Islet precursor cell (in vitro differentiated cells): Measurements from ENCODE around the gene GSK3B.

ENCODE experiments used
- DNase-seq: peaks from one replicate; pipeline ENCODE4 v3.0.0-alpha.2; 2018

GSK3B gene

GRCh38 chr3:120093911-120094775 lies at the start of gene GSK3B:
TSS of gene GSK3B (minus strand) at chr3:120094447. CDS start at chr3:120093434, 1,013 bp downstream.
- peak; percentile 87 for DNase-seq

DNA sequence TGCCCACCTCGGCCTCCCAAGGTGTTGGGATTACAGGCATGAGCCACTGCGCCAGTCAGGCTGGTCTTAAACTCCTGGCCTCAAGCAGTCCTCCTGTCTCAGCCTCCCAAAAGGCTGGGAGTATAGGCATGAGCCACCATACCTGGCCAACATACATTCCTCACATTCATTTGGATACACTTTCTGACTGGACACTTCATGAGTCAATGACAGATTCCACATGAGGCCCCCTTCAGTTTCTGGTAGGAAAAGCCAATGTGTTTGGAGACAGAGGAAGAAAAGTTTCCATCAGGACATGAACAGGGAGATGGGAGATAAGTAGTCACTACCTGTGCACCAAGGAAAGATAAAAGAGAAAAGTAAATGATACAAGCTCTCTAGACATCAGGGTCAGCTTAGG lies 49.4 kb upstream of the GSK3B start:
- no peak for DNase-seq

GRCh38 chr3:120142236-120142635 lies 48.0 kb upstream of the GSK3B start:
- DNase-seq: no peak

GRCh38 chr3:120140098-120140742 lies 46.0 kb upstream of the GSK3B start:
- DNase-seq: no peak

- no peak for DNase-seq
Observed at GRCh38 chr3:120139140-120139539, 44.9 kb upstream of the GSK3B start.

GRCh38 chr3:120137548-120137947 lies 43.3 kb upstream of the GSK3B start:
- no peak for DNase-seq

GRCh38 chr3:120130656-120131055 lies 36.4 kb upstream of the GSK3B start:
- DNase-seq: no peak

DNA sequence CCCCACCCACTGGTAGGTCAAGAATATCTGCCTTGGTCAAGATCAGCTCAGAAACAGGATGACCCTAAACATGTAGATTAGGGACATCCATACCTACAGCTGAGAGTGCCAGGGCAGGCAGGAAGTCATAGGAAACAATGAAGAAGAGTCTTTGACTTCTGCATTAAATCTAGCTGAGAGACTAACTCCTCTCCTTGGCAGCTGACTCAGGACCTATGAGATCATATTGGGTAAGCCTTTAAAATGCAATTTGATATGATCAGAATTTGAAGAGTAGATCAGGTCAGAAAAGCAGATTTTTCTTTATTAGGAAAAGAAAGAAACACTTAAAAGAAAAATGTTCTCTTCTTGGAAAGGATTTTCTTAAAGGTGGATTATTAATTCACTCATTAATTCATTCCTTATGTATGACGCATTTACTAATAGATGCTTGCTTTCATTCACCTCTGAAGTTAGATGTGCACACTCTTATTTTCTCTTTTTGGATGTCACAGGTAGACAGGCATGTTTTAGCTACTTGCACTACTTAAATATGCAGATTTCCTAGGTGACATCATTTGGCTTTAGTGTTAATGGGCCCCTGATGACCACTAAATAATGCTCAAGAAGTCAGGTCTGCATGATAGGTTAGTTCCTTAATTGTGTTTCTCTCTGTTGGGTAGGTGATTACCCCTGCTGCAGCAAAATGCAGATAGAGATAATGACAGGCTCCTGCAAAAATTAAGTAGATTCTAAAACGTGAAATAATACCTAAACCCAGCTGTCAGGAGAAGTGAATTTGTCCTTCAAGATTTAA lies 35.7 kb upstream of the GSK3B start:
- no peak for DNase-seq

DNA sequence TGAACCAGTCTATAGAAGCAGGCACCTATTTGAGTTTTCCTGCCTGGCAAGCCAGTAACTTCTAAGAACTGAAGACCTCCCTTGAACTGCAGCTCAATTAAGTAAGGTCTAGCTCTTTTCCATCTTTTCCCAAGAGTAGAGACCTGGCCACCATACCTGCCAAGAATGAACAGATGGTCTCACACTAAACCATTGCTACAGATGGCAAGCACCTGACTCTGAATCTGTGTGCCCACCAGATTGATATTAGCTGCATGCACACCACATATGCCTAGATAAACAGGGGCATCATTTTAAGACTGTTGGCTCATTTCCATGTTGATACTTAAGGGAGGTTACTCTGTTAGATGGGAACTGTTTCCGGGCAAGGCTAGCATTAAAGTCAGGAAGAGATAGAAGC lies 34.8 kb upstream of the GSK3B start:
- no peak for DNase-seq

- no peak for DNase-seq
Observed at GRCh38 chr3:120125992-120126391, 31.7 kb upstream of the GSK3B start.

- DNase-seq: no peak
Observed at GRCh38 chr3:120119846-120120510, 25.7 kb upstream of the GSK3B start.

GRCh38 chr3:120114981-120115380 lies 20.7 kb upstream of the GSK3B start:
- DNase-seq: no peak

- DNase-seq: no peak
Observed at GRCh38 chr3:120114376-120114775, 20.1 kb upstream of the GSK3B start.

DNA sequence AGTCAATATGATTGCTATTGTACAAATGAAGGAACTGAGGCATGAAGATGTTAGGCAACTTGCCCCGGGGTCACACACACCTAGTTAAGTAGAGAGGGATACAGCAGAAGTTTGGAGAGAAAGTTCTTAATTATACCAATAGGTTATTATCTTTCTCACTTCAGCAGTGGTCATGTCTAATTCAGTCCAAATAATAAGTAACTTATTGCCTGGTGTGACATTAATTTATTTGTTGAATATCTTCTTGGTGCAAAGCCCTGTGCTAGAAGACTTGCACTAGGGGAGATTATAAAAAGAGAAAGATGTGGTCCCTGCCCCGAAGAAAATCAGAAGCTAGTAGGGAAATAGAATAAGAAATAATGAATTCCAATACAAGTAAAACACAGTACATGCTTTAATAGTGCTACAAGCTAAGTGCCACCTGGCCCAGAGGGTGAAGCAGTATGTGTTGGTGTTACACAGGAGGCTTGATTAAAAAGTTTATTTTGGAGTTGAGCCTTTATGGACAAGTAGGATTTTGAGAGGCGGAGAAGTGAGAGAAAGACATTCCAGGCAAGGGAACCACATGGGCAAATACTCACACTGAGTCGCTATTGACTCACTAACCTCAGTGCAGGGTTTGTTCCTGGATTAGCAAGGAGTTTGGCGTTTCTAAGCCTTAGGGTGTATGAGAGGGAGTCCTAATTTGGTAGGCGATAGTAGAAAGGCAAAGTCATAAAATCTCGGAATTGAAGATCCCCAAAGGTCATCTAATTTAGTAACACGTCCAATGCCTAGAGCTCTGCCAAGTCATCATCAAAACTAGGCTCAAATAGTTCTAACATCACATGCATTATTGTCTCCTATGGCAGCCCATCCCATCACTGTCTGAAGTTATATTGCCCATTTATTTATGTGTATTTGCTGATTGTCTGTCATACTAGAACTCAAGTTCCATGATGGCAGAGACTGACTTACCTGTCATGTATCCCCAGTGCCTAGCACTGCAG lies 19.2 kb upstream of the GSK3B start:
- peak; percentile 62 for DNase-seq

- peak; percentile 66 for DNase-seq
Observed at GRCh38 chr3:120111898-120112297, 17.7 kb upstream of the GSK3B start.

DNA sequence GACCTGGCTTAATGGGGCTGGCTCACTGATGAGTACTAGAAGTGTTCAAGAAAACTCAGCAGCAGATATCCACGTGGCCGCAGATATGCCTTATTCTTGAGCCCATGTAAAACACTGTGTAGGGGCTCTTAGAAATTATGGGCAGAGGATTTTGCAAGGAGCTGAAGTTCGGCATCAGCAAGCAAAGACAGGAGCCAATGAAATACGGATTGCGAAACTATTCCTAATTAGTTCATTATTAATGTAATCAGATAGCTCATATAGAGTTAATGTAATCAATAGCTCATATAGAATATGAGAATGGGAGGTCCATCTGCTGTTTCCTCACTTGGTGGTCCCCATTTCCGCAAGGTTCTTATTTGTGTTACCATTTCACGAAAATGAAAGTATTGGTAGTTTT lies 9.0 kb upstream of the GSK3B start:
- DNase-seq: no peak

- DNase-seq: no peak
Observed at GRCh38 chr3:120102674-120103073, 8.4 kb upstream of the GSK3B start.

GRCh38 chr3:120102232-120102631 lies 8.0 kb upstream of the GSK3B start:
- no peak for DNase-seq

DNA sequence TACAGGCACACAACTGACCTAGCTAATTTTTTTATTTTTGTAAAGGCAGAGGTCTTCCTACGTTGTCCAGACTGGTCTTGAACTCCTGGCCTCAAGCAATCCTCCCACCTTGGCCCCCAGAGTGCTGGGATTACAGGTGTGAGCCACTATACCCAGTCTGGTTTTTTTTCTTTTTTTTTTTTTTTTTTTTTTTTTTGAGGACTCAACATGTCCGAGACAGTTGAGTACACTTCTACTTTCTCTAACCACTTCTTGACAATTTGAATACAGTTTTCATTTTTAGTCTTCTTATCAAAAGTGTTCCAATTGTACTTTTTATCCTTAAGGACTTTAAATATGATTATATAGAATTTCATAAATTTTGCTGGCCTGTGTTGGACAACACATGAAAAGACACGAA lies 7.4 kb upstream of the GSK3B start:
- no peak for DNase-seq

GRCh38 chr3:120100711-120101110 lies 6.5 kb upstream of the GSK3B start:
- no peak for DNase-seq

DNA sequence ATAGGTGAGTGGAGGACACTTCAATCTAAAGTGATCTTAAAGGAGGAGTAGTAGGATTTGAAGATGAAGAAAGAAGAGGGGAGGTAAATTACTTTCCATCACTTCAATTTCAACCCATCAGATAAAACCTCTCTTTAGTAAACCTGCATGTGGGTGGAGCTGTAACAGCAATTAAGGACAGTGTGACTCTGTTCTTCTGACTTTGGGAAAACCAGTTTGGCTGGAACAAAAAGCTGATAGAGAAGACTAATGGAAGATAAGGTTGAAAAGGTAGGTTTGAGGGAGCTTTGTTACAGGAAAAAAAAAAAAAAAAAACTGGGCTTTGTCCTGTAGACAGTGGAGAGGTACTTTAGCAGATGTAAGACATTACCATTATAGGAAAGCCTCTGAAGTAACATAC lies 4.5 kb upstream of the GSK3B start:
- DNase-seq: no peak

DNA sequence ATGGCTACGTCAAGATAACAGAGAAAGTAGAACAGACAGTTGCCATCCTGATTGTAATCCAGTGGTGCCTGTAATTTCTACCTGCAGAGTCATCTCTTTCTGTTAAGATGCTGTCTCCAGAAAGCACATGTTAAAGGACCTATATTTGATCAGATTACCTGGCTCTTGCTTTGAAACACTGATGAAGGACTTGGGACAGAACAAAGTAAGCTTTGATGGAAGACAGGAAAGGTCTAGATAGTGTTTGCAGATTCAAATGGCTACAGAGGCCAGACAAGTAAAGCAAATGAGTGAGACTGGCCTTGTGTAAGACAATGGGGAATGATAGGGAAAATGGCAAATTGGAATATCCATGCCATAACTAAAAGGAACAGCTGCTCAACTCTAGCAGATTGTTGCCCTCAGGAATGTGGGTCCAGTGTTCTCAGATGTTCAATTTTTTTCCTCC lies 1.8 kb upstream of the GSK3B start:
- no peak for DNase-seq
